ENCODE data around the gene SPON1. TPM values are rescaled to one million over a fixed set of nuclear protein-coding genes. Genes with fewer than 3 reads are reported as not detected.
"Not testable (repeated sequence)": the region's sequence is repeated elsewhere in the genome, so short reads cannot be mapped to it uniquely, and the experiment has no call there.

SPON1 gene
- total RNA-seq, 1 donor from 2014 or later: 22.4 TPM

GRCh38 chr11:13931356-13931755 is 31.2 kb upstream of the SPON1 start:
- TF ChIP-seq CTCF (conservative IDR thresholded peaks at IDR 0.05; ENCODE audit: low read depth, low read length): no peak
- H3K4me3 ChIP-seq (ENCODE audit: low read depth, low read length): no peak overlapping the region
- no peak for DNase-seq (ENCODE audit: low read depth)

- H3K4me3 ChIP-seq (ENCODE audit: low read depth, low read length); DNase-seq (ENCODE audit: low read depth): not testable (repeated sequence)
Measured at GRCh38 chr11:13937154-13937553, 25.4 kb upstream of the SPON1 start.

- not testable (repeated sequence) for H3K4me3 ChIP-seq (ENCODE audit: low read depth, low read length); DNase-seq (ENCODE audit: low read depth)
Measured at GRCh38 chr11:13938829-13939228, 23.7 kb upstream of the SPON1 start.

- no peak overlapping the region for H3K4me3 ChIP-seq (ENCODE audit: low read depth, low read length)
Measured at GRCh38 chr11:13939961-13940906, 22.3 kb upstream of the SPON1 start.

GRCh38 chr11:13940907-13941256 is 21.6 kb upstream of the SPON1 start:
- no peak overlapping the region for H3K4me3 ChIP-seq (ENCODE audit: low read depth, low read length)
- TF ChIP-seq CTCF (conservative IDR thresholded peaks at IDR 0.05; ENCODE audit: low read depth, low read length): no peak
- no peak for DNase-seq (ENCODE audit: low read depth)

More at GRCh38 chr11:13939961-13940906, 22.3 kb upstream of the SPON1 start:
- DNase-seq (ENCODE audit: low read depth): no peak
- no peak for TF ChIP-seq CTCF (conservative IDR thresholded peaks at IDR 0.05; ENCODE audit: low read depth, low read length)

- no peak overlapping the region for H3K4me3 ChIP-seq (ENCODE audit: low read depth, low read length)
- DNase-seq (ENCODE audit: low read depth): no peak
- no peak for TF ChIP-seq CTCF (conservative IDR thresholded peaks at IDR 0.05; ENCODE audit: low read depth, low read length)
Measured at GRCh38 chr11:13941775-13942174, 20.7 kb upstream of the SPON1 start.

GRCh38 chr11:13942378-13942777 is 20.1 kb upstream of the SPON1 start:
- TF ChIP-seq CTCF (conservative IDR thresholded peaks at IDR 0.05; ENCODE audit: low read depth, low read length): no peak
- H3K4me3 ChIP-seq (ENCODE audit: low read depth, low read length): no peak overlapping the region
- DNase-seq (ENCODE audit: low read depth): no peak

- no peak for TF ChIP-seq CTCF (conservative IDR thresholded peaks at IDR 0.05; ENCODE audit: low read depth, low read length)
- H3K4me3 ChIP-seq (ENCODE audit: low read depth, low read length): no peak overlapping the region
- peak; percentile 79 for DNase-seq (ENCODE audit: low read depth)
Measured at GRCh38 chr11:13942971-13943381, 19.5 kb upstream of the SPON1 start.

All from epithelial cell of proximal tubule (primary cell).